GM23338 (cell line): ENCODE data around the gene LCE1E. TPM values are rescaled to one million over a fixed set of nuclear protein-coding genes. Genes with fewer than 3 reads are reported as not detected.

Source experiments
- ATAC-seq: fragments of 200-7000 bp; cut with Tn5 transposase; 3 replicates; pipeline ENCODE4 v1.9.1; 2020
- DNase-seq: peaks from one replicate; pipeline ENCODE4 v3.0.0-alpha.2; 2015; ENCODE audit warnings: low spot score
- H2AFZ ChIP-seq: fragments of 200-600 bp; sonication (generic); 2 replicates; pipeline ENCODE4 v1.8.0; 2016; ENCODE audit warnings: antibody characterized with exemption, mild to moderate bottlenecking, moderate library complexity
- H3F3A ChIP-seq: fragments of 200-600 bp; sonication (generic); replicated peaks from 2 replicates; pipeline ENCODE4 v1.8.0; 2017; ENCODE audit warnings: antibody characterized with exemption, mixed run types, low read depth
- H3K27ac ChIP-seq: fragments of 200-600 bp; sonication (generic); 2 replicates; pipeline ENCODE4 v1.6.1; 2016; ENCODE audit warnings: low read depth
- H3K27me3 ChIP-seq: fragments of 200-600 bp; sonication (generic); 2 replicates; pipeline ENCODE4 v1.8.0; 2016; ENCODE audit warnings: mild to moderate bottlenecking, mixed run types, moderate library complexity; ENCODE audit not compliant: insufficient read depth
- H3K36me3 ChIP-seq: fragments of 200-600 bp; sonication (generic); 2 replicates; pipeline ENCODE4 v1.8.0; 2016; ENCODE audit warnings: mild to moderate bottlenecking; ENCODE audit not compliant: insufficient read depth
- H3K4me1 ChIP-seq: fragments of 200-600 bp; sonication (generic); 2 replicates; pipeline ENCODE4 v1.8.0; 2016; ENCODE audit warnings: mild to moderate bottlenecking, moderate library complexity; ENCODE audit not compliant: insufficient read depth
- H3K4me2 ChIP-seq: fragments of 200-600 bp; sonication (generic); 2 replicates; pipeline ENCODE4 v1.7.1; 2017; ENCODE audit warnings: mixed run types
- H3K4me3 ChIP-seq: fragments of 200-600 bp; sonication (generic); 2 replicates; pipeline ENCODE4 v1.6.1; 2016; ENCODE audit warnings: mixed run types
- H3K79me2 ChIP-seq: fragments of 200-600 bp; sonication (generic); replicated peaks from 2 replicates; pipeline ENCODE4 v1.8.0; 2017; ENCODE audit warnings: mild to moderate bottlenecking; ENCODE audit not compliant: insufficient read depth
- H3K9me2 ChIP-seq: fragments of 200-600 bp; sonication (generic); 2 replicates; pipeline ENCODE4 v1.8.0; 2017; ENCODE audit not compliant: insufficient read depth
- H4K20me1 ChIP-seq: fragments of 200-600 bp; sonication (generic); replicated peaks from 2 replicates; pipeline ENCODE4 v1.8.0; 2017; ENCODE audit warnings: mild to moderate bottlenecking; ENCODE audit not compliant: insufficient read depth
- H3K27ac Mint-ChIP-seq: 2 replicates; pipeline ENCODE4 v1.8.0; 2020; ENCODE audit warnings: inconsistent platforms, mild to moderate bottlenecking, moderate library complexity, mixed read lengths
- H3K27me3 Mint-ChIP-seq: 3 replicates; pipeline ENCODE4 v1.8.0; 2022; ENCODE audit warnings: low read depth, mild to moderate bottlenecking, moderate library complexity, mixed read lengths, inconsistent platforms; ENCODE audit not compliant: insufficient read depth, poor library complexity
- H3K36me3 Mint-ChIP-seq: 3 replicates; pipeline ENCODE4 v1.8.0; 2021; ENCODE audit warnings: low read depth, mild to moderate bottlenecking, inconsistent platforms, moderate library complexity, mixed read lengths
- H3K4me1 Mint-ChIP-seq: 3 replicates; pipeline ENCODE4 v1.8.0; 2020; ENCODE audit warnings: mild to moderate bottlenecking, inconsistent platforms, mixed read lengths
- H3K4me3 Mint-ChIP-seq: 3 replicates; pipeline ENCODE4 v1.8.0; 2021; ENCODE audit warnings: moderate library complexity, mild to moderate bottlenecking, inconsistent platforms, mixed read lengths
- H3K9me3 Mint-ChIP-seq: 3 replicates; pipeline ENCODE4 v1.8.0; 2020; ENCODE audit warnings: moderate library complexity, mild to moderate bottlenecking, inconsistent platforms, mixed read lengths
- CREB1 ChIP-seq: fragments of 250-450 bp; sonication (Bioruptor Pico); IDR thresholded peaks from 2 replicates; pipeline ENCODE4 v1.5.0; 2020; ENCODE audit warnings: low read depth, mild to moderate bottlenecking, moderate library complexity
- EZH2 ChIP-seq: fragments of 200-600 bp; sonication (generic); IDR thresholded peaks from one replicate; pipeline ENCODE4 v1.8.0; 2017; ENCODE audit warnings: antibody characterized with exemption, mild to moderate bottlenecking, low read depth; ENCODE audit not compliant: unreplicated experiment
- JUNB ChIP-seq: IDR thresholded peaks from one replicate; pipeline ENCODE4 v1.6.1; 2016; ENCODE audit warnings: antibody characterized with exemption; ENCODE audit not compliant: unreplicated experiment
- NANOG ChIP-seq: IDR thresholded peaks from 2 replicates; pipeline ENCODE4 v1.6.1; 2016; ENCODE audit warnings: antibody characterized with exemption, borderline replicate concordance
- POLR2AphosphoS5 ChIP-seq: IDR thresholded peaks from 2 replicates; pipeline ENCODE4 v1.6.1; 2016; ENCODE audit warnings: antibody characterized with exemption, low read depth
- STAT1 ChIP-seq: IDR thresholded peaks from one replicate; pipeline ENCODE4 v1.6.1; 2016; ENCODE audit warnings: antibody characterized with exemption; ENCODE audit not compliant: unreplicated experiment
- ZNF114 ChIP-seq: fragments of 250-450 bp; sonication (Bioruptor Pico); IDR thresholded peaks from 2 replicates; pipeline ENCODE4 v1.5.0; 2020; ENCODE audit warnings: mild to moderate bottlenecking, moderate library complexity
- ZNF331 ChIP-seq: fragments of 250-450 bp; sonication (Bioruptor Pico); IDR thresholded peaks from 2 replicates; pipeline ENCODE4 v1.5.0; 2020; ENCODE audit warnings: low read depth, mild to moderate bottlenecking, moderate library complexity
- polyA plus RNA-seq: library from polyadenylated mRNA; unstranded; fragments of >200 nt; fragmentation: Nextera tagmentation; extraction: Ambion mirVana; gene quantifications from 2 replicates; pipeline ENCODE4 v1.2.1, GENCODE V29; 2016
- total RNA-seq: library from RNA; depleted of rRNA; stranded (reverse); fragments of >200 nt; shearing (Covaris generic); gene quantifications from 2 replicates; pipeline ENCODE4 v1.2.3, GENCODE V29; 2014
- TF ChIP-seq, protein P1 (sequence below), 2 experiments: fragments of 200-600 bp in 1 of 2; sonication (generic) in 1 of 2; conservative IDR thresholded peaks; 2 replicates each; pipeline versions ENCODE4 v1.5.1 to v1.6.1; 2016 to 2017; ENCODE audit warnings: antibody characterized with exemption in 2 of 2, low read depth in 2 of 2, mild to moderate bottlenecking in 2 of 2, moderate library complexity in 1 of 2
- TF ChIP-seq, protein P2 (sequence below): IDR thresholded peaks from one replicate; pipeline ENCODE4 v1.6.1; 2018; ENCODE audit warnings: antibody characterized with exemption; ENCODE audit not compliant: unreplicated experiment
- TF ChIP-seq, protein P3 (sequence below): IDR thresholded peaks from 2 replicates; pipeline ENCODE4 v1.6.1; 2016; ENCODE audit warnings: antibody characterized with exemption
- TF ChIP-seq, protein P4 (sequence below): fragments of 250-450 bp; sonication (Bioruptor Pico); IDR thresholded peaks from 2 replicates; pipeline ENCODE4 v1.5.0; 2020; ENCODE audit warnings: mild to moderate bottlenecking, moderate library complexity

Gene LCE1E
- total and polyA plus RNA-seq, 2 experiments from 2014 or later: not detected

DNA sequence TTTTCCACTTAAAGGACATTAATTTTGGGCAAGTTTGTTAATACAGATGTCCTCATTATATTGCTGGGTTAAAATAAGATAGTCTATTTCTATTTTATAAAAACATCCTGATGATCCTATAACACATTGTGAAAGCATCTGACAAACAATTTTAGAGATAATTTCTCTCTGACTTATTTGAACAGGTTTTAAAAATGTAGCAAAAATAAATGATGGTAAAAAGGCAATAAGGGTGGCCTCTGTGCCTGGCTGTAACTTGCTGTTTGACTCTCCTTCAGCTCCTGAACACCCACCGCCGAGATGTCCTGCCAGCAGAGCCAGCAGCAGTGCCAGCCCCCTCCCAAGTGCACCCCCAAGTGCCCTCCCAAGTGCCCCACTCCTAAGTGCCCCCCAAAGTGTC lies 41.1 kb downstream of the LCE1E start, which contains the start of gene LCE1A (continued):
- no peak for TF ChIP-seq ZNF331 (CRISPR knock-in tag)
- no peak for TF ChIP-seq ZNF114
- TF ChIP-seq NANOG: no peak
- TF ChIP-seq EZH2: no peak
- TF ChIP-seq CREB1 (CRISPR knock-in tag): no peak
- TF ChIP-seq, protein P1, sequence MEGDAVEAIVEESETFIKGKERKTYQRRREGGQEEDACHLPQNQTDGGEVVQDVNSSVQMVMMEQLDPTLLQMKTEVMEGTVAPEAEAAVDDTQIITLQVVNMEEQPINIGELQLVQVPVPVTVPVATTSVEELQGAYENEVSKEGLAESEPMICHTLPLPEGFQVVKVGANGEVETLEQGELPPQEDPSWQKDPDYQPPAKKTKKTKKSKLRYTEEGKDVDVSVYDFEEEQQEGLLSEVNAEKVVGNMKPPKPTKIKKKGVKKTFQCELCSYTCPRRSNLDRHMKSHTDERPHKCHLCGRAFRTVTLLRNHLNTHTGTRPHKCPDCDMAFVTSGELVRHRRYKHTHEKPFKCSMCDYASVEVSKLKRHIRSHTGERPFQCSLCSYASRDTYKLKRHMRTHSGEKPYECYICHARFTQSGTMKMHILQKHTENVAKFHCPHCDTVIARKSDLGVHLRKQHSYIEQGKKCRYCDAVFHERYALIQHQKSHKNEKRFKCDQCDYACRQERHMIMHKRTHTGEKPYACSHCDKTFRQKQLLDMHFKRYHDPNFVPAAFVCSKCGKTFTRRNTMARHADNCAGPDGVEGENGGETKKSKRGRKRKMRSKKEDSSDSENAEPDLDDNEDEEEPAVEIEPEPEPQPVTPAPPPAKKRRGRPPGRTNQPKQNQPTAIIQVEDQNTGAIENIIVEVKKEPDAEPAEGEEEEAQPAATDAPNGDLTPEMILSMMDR (conservative IDR thresholded peaks at IDR 0.05; ENCODE audit: low read depth in 2 of 2): no peak
- TF ChIP-seq STAT1: no peak
- TF ChIP-seq POLR2AphosphoS5: no peak
- TF ChIP-seq, protein P2, sequence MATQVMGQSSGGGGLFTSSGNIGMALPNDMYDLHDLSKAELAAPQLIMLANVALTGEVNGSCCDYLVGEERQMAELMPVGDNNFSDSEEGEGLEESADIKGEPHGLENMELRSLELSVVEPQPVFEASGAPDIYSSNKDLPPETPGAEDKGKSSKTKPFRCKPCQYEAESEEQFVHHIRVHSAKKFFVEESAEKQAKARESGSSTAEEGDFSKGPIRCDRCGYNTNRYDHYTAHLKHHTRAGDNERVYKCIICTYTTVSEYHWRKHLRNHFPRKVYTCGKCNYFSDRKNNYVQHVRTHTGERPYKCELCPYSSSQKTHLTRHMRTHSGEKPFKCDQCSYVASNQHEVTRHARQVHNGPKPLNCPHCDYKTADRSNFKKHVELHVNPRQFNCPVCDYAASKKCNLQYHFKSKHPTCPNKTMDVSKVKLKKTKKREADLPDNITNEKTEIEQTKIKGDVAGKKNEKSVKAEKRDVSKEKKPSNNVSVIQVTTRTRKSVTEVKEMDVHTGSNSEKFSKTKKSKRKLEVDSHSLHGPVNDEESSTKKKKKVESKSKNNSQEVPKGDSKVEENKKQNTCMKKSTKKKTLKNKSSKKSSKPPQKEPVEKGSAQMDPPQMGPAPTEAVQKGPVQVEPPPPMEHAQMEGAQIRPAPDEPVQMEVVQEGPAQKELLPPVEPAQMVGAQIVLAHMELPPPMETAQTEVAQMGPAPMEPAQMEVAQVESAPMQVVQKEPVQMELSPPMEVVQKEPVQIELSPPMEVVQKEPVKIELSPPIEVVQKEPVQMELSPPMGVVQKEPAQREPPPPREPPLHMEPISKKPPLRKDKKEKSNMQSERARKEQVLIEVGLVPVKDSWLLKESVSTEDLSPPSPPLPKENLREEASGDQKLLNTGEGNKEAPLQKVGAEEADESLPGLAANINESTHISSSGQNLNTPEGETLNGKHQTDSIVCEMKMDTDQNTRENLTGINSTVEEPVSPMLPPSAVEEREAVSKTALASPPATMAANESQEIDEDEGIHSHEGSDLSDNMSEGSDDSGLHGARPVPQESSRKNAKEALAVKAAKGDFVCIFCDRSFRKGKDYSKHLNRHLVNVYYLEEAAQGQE: no peak
- TF ChIP-seq, protein P3, sequence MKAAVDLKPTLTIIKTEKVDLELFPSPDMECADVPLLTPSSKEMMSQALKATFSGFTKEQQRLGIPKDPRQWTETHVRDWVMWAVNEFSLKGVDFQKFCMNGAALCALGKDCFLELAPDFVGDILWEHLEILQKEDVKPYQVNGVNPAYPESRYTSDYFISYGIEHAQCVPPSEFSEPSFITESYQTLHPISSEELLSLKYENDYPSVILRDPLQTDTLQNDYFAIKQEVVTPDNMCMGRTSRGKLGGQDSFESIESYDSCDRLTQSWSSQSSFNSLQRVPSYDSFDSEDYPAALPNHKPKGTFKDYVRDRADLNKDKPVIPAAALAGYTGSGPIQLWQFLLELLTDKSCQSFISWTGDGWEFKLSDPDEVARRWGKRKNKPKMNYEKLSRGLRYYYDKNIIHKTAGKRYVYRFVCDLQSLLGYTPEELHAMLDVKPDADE: no peak

DNA sequence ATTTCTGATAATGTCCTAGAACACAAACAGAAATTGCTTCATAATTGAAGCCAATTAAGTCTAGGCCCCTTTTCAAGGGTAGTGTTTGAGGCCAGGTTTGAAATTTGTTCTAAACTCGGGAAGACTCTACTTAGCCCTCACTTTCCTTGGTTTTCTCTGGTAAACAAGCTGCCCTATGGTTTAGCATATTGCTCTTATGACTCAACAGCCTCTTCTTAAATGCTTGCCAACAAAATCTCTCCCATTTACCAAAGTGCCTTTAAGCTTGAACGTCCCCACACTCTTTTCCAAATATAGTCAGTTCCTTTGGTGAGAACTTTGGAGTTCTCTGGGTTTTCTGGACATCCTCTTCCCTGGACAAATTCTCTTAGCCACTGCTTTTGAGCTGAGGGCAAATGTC lies 50.8 kb downstream of the LCE1E start:
- Histone ChIP-seq H4K20me1 (no peaks in the 10 kb centered on the region), H3K36me3 (no peaks in the 10 kb centered on the region), H3K79me2 (no peaks in the 10 kb centered on the region), H3K27ac (no peak overlapping the region), H3K27me3 (no peaks in the 10 kb centered on the region), H3F3A (no peaks in the 10 kb centered on the region), H2AFZ (no peak overlapping the region), H3K4me1 (no peaks in the 10 kb centered on the region), H3K4me2 (no peak overlapping the region), H3K4me3 (no peak overlapping the region), H3K9me2 (no peaks in the 10 kb centered on the region)
- no peaks in the 10 kb centered on the region for H3K4me1 Mint-ChIP-seq
- H3K27ac Mint-ChIP-seq: no peak overlapping the region
- no peak overlapping the region for H3K4me3 Mint-ChIP-seq
- peaks cover 12% of the 10 kb centered on the region for H3K9me3 Mint-ChIP-seq
- no peaks in the 10 kb centered on the region for H3K36me3 Mint-ChIP-seq
- ATAC-seq: no peak
- no peak for DNase-seq
- peaks cover 2% of the 10 kb centered on the region for H3K27me3 Mint-ChIP-seq
- TF ChIP-seq POLR2AphosphoS5: no peak
- TF ChIP-seq EZH2: no peak
- no peak for TF ChIP-seq CREB1 (CRISPR knock-in tag)
- TF ChIP-seq, protein P4, sequence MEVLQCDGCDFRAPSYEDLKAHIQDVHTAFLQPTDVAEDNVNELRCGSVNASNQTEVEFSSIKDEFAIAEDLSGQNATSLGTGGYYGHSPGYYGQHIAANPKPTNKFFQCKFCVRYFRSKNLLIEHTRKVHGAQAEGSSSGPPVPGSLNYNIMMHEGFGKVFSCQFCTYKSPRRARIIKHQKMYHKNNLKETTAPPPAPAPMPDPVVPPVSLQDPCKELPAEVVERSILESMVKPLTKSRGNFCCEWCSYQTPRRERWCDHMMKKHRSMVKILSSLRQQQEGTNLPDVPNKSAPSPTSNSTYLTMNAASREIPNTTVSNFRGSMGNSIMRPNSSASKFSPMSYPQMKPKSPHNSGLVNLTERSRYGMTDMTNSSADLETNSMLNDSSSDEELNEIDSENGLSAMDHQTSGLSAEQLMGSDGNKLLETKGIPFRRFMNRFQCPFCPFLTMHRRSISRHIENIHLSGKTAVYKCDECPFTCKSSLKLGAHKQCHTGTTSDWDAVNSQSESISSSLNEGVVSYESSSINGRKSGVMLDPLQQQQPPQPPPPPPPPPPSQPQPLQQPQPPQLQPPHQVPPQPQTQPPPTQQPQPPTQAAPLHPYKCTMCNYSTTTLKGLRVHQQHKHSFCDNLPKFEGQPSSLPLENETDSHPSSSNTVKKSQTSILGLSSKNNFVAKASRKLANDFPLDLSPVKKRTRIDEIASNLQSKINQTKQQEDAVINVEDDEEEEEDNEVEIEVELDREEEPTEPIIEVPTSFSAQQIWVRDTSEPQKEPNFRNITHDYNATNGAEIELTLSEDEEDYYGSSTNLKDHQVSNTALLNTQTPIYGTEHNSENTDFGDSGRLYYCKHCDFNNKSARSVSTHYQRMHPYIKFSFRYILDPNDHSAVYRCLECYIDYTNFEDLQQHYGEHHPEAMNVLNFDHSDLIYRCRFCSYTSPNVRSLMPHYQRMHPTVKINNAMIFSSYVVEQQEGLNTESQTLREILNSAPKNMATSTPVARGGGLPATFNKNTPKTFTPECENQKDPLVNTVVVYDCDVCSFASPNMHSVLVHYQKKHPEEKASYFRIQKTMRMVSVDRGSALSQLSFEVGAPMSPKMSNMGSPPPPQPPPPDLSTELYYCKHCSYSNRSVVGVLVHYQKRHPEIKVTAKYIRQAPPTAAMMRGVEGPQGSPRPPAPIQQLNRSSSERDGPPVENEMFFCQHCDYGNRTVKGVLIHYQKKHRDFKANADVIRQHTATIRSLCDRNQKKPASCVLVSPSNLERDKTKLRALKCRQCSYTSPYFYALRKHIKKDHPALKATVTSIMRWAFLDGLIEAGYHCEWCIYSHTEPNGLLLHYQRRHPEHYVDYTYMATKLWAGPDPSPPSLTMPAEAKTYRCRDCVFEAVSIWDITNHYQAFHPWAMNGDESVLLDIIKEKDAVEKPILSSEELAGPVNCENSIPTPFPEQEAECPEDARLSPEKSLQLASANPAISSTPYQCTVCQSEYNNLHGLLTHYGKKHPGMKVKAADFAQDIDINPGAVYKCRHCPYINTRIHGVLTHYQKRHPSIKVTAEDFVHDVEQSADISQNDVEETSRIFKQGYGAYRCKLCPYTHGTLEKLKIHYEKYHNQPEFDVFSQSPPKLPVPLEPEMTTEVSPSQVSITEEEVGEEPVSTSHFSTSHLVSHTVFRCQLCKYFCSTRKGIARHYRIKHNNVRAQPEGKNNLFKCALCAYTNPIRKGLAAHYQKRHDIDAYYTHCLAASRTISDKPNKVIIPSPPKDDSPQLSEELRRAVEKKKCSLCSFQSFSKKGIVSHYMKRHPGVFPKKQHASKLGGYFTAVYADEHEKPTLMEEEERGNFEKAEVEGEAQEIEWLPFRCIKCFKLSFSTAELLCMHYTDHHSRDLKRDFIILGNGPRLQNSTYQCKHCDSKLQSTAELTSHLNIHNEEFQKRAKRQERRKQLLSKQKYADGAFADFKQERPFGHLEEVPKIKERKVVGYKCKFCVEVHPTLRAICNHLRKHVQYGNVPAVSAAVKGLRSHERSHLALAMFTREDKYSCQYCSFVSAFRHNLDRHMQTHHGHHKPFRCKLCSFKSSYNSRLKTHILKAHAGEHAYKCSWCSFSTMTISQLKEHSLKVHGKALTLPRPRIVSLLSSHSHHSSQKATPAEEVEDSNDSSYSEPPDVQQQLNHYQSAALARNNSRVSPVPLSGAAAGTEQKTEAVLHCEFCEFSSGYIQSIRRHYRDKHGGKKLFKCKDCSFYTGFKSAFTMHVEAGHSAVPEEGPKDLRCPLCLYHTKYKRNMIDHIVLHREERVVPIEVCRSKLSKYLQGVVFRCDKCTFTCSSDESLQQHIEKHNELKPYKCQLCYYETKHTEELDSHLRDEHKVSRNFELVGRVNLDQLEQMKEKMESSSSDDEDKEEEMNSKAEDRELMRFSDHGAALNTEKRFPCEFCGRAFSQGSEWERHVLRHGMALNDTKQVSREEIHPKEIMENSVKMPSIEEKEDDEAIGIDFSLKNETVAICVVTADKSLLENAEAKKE (CRISPR knock-in tag): no peak
- TF ChIP-seq JUNB: no peak
- TF ChIP-seq ZNF331 (CRISPR knock-in tag): no peak
- TF ChIP-seq NANOG: no peak
